Measurements from ENCODE around the gene GUK1.

Gene GUK1

DNA sequence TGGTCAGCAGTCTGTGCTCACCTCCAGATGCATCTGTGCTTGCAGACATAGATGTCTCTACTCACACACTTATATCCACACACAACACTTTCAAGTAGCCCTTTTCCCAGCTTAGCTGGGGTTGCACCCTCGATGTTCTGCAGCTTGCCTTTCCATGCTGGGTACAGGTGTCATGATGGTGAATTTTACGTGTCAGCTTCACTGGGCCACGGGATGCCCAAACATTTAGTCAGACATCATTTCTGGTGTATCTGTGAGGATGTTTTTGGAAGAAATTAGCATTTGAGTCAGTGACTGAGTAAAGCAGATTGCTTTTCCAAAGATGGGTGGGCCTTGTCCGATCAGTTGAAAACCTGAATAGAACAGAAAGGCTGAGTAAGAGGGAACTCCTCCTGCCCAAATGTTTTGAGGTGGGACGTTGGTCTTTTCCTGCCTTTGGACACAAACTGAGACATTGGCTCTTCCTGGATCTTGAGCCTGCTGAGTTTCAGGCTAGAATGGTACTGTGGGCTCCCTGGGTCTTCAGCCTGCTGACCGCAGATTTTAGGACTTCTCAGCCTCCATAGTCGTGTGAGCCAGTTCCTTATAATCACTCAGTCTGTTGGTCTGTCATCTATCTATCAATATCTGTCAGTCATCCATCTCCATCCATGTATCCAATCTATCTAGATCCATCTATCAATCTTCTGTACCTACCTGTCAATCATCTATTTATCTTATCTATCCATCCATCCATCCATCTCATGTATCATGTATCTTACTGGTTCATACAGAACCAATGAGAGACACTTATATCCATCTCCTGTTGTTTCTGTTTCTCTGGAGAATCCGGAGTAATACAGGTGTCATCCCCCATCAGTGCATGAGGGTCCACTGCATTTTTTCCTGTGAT lies 55.1 kb downstream of the GUK1 start:
- TF ChIP-seq, protein P1, sequence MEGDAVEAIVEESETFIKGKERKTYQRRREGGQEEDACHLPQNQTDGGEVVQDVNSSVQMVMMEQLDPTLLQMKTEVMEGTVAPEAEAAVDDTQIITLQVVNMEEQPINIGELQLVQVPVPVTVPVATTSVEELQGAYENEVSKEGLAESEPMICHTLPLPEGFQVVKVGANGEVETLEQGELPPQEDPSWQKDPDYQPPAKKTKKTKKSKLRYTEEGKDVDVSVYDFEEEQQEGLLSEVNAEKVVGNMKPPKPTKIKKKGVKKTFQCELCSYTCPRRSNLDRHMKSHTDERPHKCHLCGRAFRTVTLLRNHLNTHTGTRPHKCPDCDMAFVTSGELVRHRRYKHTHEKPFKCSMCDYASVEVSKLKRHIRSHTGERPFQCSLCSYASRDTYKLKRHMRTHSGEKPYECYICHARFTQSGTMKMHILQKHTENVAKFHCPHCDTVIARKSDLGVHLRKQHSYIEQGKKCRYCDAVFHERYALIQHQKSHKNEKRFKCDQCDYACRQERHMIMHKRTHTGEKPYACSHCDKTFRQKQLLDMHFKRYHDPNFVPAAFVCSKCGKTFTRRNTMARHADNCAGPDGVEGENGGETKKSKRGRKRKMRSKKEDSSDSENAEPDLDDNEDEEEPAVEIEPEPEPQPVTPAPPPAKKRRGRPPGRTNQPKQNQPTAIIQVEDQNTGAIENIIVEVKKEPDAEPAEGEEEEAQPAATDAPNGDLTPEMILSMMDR (conservative IDR thresholded peaks at IDR 0.05; ENCODE audit: low read depth, low read length), result no peak
- H3K4me3 ChIP-seq (ENCODE audit: low read length), result no peak overlapping the region
- DNase-seq (ENCODE audit: low read depth), result no peak

GRCh38 chr1:228197555-228198147 lies 57.6 kb downstream of the GUK1 start:
- no peak overlapping the region for H3K4me3 ChIP-seq (ENCODE audit: low read length)
- TF ChIP-seq, protein P1 (conservative IDR thresholded peaks at IDR 0.05; ENCODE audit: low read depth, low read length), result no peak
- DNase-seq (ENCODE audit: low read depth), result no peak

Data from retinal pigment epithelial cell (primary cell).